OCI-LY7 (cell line): ENCODE measurements around the gene ATF6B.

Experiments used
- CTCF ChIP-seq: fragments of 200-600 bp; sonication (generic); conservative IDR thresholded peaks from 2 replicates; pipeline ENCODE4 v1.5.1; 2014; ENCODE audit warnings: mild to moderate bottlenecking, antibody characterized with exemption, low read length, moderate library complexity, mixed read lengths
- EZH2phosphoT487 ChIP-seq: fragments of 200-600 bp; sonication (generic); IDR thresholded peaks from 2 replicates; pipeline ENCODE4 v1.6.1; 2018; ENCODE audit warnings: low read depth, borderline replicate concordance, mild to moderate bottlenecking, mixed run types, antibody characterized with exemption, low read length, moderate library complexity, mixed read lengths

- TF ChIP-seq CTCF (no peak), EZH2phosphoT487 (no peak)
Observed at GRCh38 chr6:32112431-32112980, 15.5 kb downstream of the ATF6B start.
